ENCODE measurements around the gene ZNF425. TPM values are rescaled to one million over a fixed set of nuclear protein-coding genes. Genes with fewer than 3 reads are reported as not detected.
"Not testable (repeated sequence)": the region's sequence is repeated elsewhere in the genome, so short reads cannot be mapped to it uniquely, and the experiment has no call there.

Gene ZNF425
- total RNA-seq, 1 experiment from 2014 or later = 3.1 TPM

DNA sequence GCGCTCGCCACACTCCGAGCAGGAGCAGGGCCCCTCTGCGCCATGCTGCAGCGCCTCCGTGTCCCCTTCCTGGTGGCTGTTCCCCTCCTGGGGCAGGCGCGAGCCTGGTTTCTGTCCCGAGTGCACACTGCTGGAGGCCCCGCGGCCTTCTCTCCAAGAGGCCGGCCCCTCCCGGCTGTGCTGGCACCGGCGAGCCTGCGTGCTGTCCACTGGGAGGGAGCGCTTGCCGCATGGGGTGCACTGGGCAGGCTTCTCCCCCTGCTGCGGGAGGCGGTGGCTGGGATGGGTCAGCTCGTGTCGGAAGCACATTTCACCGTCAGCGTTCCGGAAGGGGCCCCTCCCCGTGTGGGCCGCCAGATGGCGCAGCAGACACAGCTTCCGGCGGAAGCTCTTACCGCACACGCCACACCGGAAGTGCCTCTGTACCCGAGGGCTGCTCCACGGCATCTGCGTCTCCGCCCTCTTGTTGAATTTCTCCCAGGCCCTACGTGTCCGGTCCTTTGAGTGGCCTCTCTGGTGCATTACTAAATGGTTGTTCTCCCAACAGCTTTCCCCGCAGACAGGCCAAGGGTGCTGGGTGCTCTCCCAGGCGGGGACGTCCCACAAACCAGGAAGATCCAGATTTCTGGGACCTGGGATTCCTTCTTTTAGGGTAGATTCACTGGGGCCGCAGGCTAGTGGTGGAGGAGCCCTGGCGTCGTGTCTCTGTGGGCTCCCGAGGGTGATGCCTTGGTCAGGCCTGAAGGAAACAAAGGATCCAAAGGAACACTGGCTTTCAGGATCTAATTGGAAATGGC is 54.3 kb downstream of the ZNF425 start:
- no peak for DNase-seq (ENCODE audit: low read depth)

DNA sequence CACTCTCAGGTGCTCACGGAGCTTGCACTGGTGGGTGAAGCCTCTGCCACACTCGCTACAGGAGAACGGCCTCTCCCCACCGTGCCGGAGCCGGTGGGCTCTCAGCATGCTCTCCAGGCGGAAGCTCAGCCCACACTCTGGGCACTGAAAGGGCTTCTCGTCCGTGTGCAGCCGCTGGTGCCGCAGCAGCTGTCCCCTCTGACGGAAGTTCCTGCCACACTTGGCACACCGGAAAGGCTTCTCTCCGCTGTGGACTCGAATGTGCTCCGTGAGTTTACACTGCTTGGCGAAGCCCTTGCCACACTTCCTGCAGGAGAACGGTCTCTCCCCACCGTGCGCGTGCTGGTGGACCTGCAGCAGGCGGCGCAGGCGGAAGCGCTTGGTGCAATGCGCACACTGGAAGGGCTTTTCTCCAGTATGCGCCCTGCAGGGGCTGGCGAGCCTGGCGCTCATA is 54.9 kb downstream of the ZNF425 start:
- DNase-seq (ENCODE audit: low read depth) = no peak

DNA sequence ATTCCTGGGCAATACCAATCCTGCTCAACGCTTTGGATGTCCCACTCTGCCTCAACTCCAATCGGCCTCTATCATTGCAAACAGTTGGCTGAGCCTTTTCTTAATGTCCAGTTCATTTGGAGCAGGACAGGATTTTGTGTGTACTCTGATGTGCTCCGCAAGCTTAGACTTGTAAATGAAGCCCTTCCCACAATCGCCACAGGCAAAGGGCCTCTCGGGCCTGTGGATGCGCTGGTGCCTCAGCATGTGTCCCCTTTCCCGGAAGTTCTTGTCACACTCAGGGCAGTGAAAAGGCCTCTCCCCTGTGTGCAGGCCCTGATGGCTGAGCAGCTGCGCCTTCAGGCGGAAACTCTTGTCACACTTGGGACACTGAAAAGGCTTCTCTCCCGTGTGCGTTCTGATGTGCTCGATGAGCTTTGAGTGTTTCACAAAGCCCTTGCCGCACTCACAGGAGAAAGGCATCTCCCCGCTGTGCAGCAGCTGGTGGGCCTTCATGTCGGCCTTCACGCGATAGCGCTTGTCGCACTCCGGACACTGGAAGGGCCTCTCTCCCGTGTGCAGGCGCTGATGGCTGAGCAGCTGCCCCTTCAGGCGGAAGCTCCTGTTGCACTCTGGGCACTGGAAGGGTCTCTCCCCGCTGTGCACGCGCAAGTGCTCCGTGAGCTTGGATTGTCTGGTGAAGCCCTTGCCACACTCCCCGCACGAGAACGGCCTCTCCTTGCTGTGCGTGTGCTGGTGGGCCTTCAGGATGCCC is 55.6 kb downstream of the ZNF425 start:
- no peak for DNase-seq (ENCODE audit: low read depth)

DNA sequence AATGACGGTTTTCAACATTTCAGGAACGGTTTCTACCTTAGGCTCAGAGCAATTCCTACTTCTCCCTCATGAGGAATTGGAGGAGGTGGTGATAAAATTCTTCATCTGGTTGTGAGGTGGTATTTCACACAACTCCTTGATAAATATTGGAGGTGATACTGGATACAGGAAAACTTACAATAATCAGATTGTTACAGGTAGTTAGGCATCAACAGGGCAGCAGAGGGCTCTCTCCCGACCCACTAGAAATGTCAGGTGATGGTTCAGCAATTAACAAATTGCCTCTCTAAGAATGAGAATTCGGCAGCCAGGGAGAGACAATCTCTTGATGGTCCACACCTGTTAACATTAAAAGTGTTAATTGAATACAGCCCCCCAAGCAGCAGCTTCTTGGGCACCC is 58.3 kb downstream of the ZNF425 start:
- DNase-seq (ENCODE audit: low read depth) = no peak

DNA sequence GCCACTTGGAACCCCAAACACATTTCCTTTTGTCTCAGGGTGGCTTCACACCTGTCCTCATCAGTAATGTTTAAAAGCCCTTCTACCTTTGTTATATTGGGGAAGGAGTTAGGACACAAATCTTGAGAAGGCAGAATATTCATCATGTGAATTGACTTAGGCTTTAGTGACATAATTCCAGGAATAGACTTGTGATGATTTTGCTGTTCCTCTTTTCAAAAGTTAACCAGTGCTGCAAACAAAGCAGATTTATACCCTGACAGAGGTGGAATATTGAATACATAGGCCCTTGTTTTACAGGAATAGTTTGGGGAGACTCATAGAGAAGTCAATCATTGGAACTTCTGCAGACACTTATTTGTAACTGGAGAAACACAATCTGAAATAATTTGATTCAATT is 62.6 kb downstream of the ZNF425 start:
- DNase-seq (ENCODE audit: low read depth) = no peak

DNA sequence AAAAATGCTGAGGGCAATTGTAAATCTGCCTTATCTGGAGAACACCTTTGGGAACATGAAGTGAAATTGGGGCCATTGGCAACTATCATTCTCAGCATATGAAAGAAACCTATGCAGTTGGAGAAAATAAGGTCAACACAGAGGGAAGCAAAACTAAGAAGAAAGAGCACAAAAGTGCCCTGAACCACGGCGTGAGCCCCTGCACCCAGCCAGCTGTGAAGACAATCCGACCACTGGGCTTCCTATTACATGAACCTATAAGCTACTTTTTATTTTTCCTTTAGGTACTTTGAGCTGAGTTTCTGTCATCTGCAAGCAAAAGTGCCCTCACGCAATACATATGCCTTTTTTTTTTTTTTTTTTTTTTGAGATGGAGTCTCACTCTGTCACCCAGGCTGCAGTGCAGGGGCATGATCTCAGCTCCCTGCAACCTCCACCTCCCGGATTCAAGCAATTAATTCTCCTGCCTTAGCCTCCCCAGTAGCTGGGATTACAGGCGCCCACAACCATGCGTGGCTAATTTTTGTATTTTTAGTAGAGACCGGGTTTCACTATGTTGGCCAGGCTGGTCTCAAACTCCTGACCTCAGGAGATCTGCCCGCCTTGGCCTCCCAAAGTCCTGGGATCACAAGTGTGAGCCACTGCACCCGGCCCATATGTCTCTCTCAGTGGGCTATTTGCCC is 63.8 kb downstream of the ZNF425 start:
- DNase-seq (ENCODE audit: low read depth) = not testable (repeated sequence)

DNA sequence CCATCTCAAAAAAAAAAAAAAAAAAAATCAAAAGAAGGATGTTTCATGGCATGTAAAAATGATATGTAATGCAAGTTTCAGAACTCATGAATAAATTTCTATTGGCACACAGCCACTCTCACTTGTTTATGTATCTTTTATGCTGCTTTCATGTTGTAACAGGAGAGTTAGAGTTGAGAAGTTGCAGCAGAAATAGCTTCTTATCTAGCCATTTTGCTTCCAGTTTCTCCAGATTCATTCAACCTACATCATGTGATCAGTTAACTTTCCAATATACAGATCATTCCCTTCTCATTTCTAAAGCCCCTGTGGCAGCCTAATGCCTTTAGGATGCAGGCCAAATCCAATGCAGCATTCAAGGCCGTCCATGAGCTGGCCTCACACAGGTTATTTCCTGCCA is 66.0 kb downstream of the ZNF425 start:
- no peak for DNase-seq (ENCODE audit: low read depth)

DNA sequence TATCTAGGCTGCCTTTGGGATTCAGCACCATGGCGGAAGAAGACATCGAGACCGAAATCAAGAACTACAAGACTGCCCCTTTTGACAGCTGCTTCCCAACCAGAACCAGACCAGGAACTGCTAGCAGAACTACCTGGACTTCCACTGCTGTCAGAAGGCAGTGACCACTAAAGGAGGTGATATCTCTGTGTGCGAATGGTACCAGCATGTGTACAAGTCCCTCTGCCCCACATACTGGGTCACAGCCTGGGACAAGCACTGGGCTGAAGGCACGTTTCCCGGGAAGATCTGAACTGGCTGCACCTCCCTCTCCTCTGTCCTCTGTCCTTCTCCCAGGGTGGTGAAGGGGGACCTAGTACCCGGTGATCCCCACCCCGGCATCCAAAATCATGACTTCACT is 72.2 kb downstream of the ZNF425 start:
- no peak for DNase-seq (ENCODE audit: low read depth)

DNA sequence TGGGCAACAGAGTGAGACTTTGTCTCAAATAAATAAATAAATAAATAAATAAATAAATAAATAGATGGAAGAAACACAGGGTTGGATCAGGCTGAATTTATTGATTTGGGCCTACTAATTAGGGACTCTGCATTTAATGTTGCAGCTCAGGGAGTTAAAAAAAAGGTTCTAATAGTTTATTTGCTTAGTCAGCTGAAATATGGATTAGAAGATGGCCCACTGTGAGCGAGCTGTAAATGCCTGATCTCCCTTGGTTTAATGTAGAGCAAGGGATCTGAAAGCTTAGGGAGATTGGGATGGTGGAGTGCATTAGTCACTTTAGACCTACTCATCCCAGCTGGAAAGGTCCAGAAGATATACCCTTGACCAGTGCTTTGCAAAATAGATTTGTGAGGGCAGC is 72.7 kb downstream of the ZNF425 start:
- no peak for DNase-seq (ENCODE audit: low read depth)

Other genes with a start within 250 kb of the ZNF425 start
- gene EZH2, start 242.0 kb downstream of the ZNF425 start, total RNA-seq (2014; rRNA removed; shearing (Covaris generic)) = 19.5 and 37.1 TPM in 2 replicates
- gene PDIA4, start 97.8 kb downstream of the ZNF425 start, total RNA-seq (2014; rRNA removed; shearing (Covaris generic)) = 307 and 409 TPM in 2 replicates
- 3.3 and 3.9 TPM in 2 replicates for gene ZNF786, start 35.6 kb downstream of the ZNF425 start, total RNA-seq (2014; rRNA removed; shearing (Covaris generic))
- gene ZNF398, start 21.1 kb upstream of the ZNF425 start, total RNA-seq (2014; rRNA removed; shearing (Covaris generic)) = 16.0 and 20.9 TPM in 2 replicates
- 9.9 and 21.4 TPM in 2 replicates for gene ZNF282, start 69.2 kb upstream of the ZNF425 start, total RNA-seq (2014; rRNA removed; shearing (Covaris generic))
- gene ZNF212, start 113.3 kb upstream of the ZNF425 start, total RNA-seq (2014; rRNA removed; shearing (Covaris generic)) = 7.5 and 9.6 TPM in 2 replicates
- gene ZNF783, start 135.9 kb upstream of the ZNF425 start, total RNA-seq (2014; rRNA removed; shearing (Covaris generic)) = 3.1 and 6.9 TPM in 2 replicates

Data from M059J (cell line).